Gastrocnemius medialis (tissue), 4 donors: ENCODE results near the gene SULT6B1.
"Not testable (repeated sequence)": the region's sequence is repeated elsewhere in the genome, so short reads cannot be mapped to it uniquely, and the experiment has no call there.

Experiments
- CTCF ChIP-seq, 5 experiments: fragments of 450-650 bp in 3 of 5; fragments of 200-600 bp in 2 of 5; sonication (generic) in 2 of 5; IDR thresholded peaks in 4 of 5; conservative IDR thresholded peaks in 1 of 5; 1 replicate in 4 of 5; 2 replicates in 1 of 5; pipeline ENCODE4 v1.5.1; 2016 to 2019; ENCODE audit warnings: antibody characterized with exemption in 5 of 5, mild to moderate bottlenecking in 3 of 5, moderate library complexity in 3 of 5
- POLR2A ChIP-seq, 2 donors: fragments of 450-650 bp; IDR thresholded peaks; one replicate each; pipeline ENCODE4 v1.6.1; 2017; ENCODE audit warnings: antibody characterized with exemption in 2 of 2, mild to moderate bottlenecking in 2 of 2, moderate library complexity in 2 of 2

GRCh38 chr2:37225129-37225528, 36.7 kb upstream of the SULT6B1 start:
- not testable (repeated sequence) for TF ChIP-seq CTCF (IDR thresholded peaks at IDR 0.05 in 4 of 5, conservative IDR thresholded peaks at IDR 0.05 in 1 of 5); POLR2A (IDR thresholded peaks at IDR 0.05)
